ENCODE results near the gene CRYBG3. TPM values are rescaled to one million over a fixed set of nuclear protein-coding genes. Genes with fewer than 3 reads are reported as not detected.

CRYBG3 gene
- total RNA-seq, 1 donor = 23.9 TPM

DNA sequence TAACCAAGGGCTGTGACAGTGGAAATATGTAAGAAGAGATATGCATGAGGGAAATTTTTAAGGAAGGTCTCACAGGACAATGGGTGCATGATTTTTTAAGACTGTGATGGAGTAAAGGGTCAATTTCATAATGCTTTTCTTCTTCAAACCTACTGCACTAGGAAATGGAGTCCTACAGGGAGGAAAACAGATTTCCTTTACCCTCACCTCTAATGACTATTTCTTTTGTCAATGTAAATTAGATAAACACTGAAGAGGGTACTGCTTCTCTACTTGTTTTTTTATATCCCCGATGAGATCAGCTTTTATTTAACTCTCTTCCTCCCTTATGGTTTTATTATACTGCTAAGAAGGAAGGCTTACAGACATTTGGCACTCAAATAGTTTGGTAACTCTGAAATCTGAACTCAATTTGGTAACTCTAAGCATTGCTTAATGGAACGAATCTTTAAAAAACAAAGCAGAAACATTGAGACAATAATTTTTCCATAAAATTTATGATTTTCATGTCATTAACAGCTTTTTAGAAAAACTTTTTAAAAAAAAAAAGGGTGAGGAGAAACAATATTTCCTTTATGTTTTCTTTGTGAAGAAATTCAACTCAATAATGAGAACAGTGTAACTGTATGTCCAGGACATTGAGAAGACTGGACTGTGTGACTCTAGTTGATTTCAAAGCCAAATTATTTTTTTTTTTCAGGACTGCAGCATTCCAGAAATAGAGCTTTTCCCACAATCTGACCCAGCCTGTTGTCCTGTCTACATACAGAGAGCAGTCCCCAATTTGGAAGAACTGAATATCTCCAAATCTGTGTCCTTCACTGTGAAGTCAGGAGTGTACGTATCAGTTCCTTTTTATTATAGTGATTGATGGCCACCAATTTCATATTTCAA lies 64.4 kb downstream of the CRYBG3 start:
- no peak overlapping the region for H3K4me3 ChIP-seq (ENCODE audit: low read depth, low read length)
- no peak for DNase-seq (ENCODE audit: low read depth)
- TF ChIP-seq CTCF (IDR thresholded peaks at IDR 0.05; ENCODE audit: insufficient read depth, low read length) = no peak

- no peak for TF ChIP-seq CTCF (IDR thresholded peaks at IDR 0.05; ENCODE audit: insufficient read depth, low read length)
- no peak for DNase-seq (ENCODE audit: low read depth)
- no peak overlapping the region for H3K4me3 ChIP-seq (ENCODE audit: low read depth, low read length)
These were observed 68.0 kb downstream of the CRYBG3 start for GRCh38 chr3:97889814-97890213.

DNA sequence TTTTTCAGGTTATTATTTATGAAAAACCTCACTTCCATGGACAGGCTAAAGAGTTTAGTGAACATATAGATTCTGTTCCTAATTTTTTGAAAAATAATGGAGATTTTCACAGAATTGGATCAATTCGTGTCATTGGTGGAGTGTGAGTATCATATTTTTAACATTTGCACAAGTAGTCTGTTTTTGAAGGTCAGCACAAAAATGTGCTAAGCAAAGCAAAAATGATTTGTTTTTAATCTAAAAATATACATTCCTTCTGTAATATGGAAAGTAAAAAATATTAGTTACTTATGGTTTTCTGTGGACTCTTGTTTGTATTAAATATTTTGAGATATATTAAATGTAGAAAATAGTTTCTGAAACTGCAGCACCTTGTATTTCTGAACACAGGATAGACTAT lies 71.0 kb downstream of the CRYBG3 start:
- H3K4me3 ChIP-seq (ENCODE audit: low read depth, low read length) = no peak overlapping the region
- no peak for TF ChIP-seq CTCF (IDR thresholded peaks at IDR 0.05; ENCODE audit: insufficient read depth, low read length)
- DNase-seq (ENCODE audit: low read depth) = no peak

GRCh38 chr3:97895216-97895615 lies 73.4 kb downstream of the CRYBG3 start:
- H3K4me3 ChIP-seq (ENCODE audit: low read depth, low read length) = no peak overlapping the region
- no peak for TF ChIP-seq CTCF (IDR thresholded peaks at IDR 0.05; ENCODE audit: insufficient read depth, low read length)
- DNase-seq (ENCODE audit: low read depth) = no peak

DNA sequence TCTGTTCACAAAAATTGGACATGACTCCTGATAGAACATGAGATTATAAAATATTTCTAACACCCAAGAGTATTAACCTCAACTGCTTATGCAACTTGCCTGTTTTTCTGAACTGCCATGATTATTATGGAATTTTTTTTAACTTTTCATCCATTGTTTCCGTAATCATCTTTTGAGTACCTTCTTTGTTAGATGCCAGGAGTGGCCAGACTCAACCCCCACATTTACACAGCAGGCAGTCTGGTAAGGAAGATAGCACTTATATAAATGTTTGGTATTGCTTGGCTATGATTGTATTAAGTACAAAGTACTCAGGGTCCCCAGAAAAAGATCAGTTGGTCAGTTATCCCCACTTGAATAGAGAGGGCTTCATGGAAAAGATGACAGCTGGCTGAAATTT lies 74.3 kb downstream of the CRYBG3 start:
- DNase-seq (ENCODE audit: low read depth) = no peak
- no peak overlapping the region for H3K4me3 ChIP-seq (ENCODE audit: low read depth, low read length)
- no peak for TF ChIP-seq CTCF (IDR thresholded peaks at IDR 0.05; ENCODE audit: insufficient read depth, low read length)

DNA sequence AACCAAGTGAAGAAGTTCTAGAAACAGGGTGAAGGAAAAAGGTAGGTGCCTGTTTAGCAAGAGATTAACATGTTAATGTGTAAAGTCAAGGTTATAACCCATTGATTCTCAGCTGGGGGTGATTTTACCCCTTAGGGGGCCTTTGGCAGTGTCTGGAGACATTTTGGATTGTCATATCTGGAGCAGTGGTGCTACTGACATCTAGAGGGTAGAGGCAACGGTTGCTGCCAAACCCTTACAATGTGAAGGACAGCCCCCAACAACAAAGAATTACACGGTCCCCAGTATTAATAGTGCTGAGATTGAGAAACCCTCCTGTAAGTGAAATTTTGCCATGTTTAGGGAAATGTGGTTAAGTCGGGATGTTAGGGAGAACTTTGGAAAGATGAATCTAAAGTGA lies 74.7 kb downstream of the CRYBG3 start:
- TF ChIP-seq CTCF (IDR thresholded peaks at IDR 0.05; ENCODE audit: insufficient read depth, low read length) = no peak
- no peak overlapping the region for H3K4me3 ChIP-seq (ENCODE audit: low read depth, low read length)
- DNase-seq (ENCODE audit: low read depth) = no peak
